ENCODE measurements around the gene IGSF23.

Gene IGSF23

GRCh38 chr19:44613295-44614178, at the start of gene IGSF23:
IGSF23 (plus strand) TSS chr19:44613563; CDS start chr19:44613646, 83 bp downstream.
- Histone ChIP-seq H3K27ac (ENCODE audit: low read length) (no peak within 1 kb of the TSS), H2AFZ (ENCODE audit: low read length) (no peak within 1 kb of the TSS), H3K9me3 (replicated peaks; ENCODE audit: insufficient read depth, low read length) (no peaks in the 10 kb centered on the region), H3F3A (ENCODE audit: insufficient read depth, low read length) (no peaks in the 10 kb centered on the region), H3K9me2 (replicated peaks; ENCODE audit: insufficient read depth, low read length) (no peaks in the 10 kb centered on the region), H3K9ac (ENCODE audit: low read length) (no peak within 1 kb of the TSS), H3K4me2 (ENCODE audit: low read depth, low read length) (no peak within 1 kb of the TSS), H3K4me1 (ENCODE audit: low read length) (no peaks in the 10 kb centered on the region), H3K79me2 (ENCODE audit: low read length) (no peaks in the 10 kb centered on the region), H3K36me3 (replicated peaks; ENCODE audit: insufficient read depth, low read length) (no peaks in the 10 kb centered on the region), H4K20me1 (ENCODE audit: insufficient read depth, low read length) (no peaks in the 10 kb centered on the region), H3K27me3 (replicated peaks; ENCODE audit: insufficient read depth, low read length) (peaks cover 12% of the 10 kb centered on the region), H3K4me3 (ENCODE audit: low read length) (no peak within 1 kb of the TSS)
- DNase-seq = no peak
- TF ChIP-seq CTCF (IDR thresholded peaks at IDR 0.05; ENCODE audit: low read length) = no peak
- TF ChIP-seq EZH2phosphoT487 (IDR thresholded peaks at IDR 0.05; ENCODE audit: low read length) = no peak
- TF ChIP-seq EZH2 (optimal IDR thresholded peaks at IDR 0.05; ENCODE audit: low read depth, low read length) = no peak

- H3K9me3 ChIP-seq (replicated peaks; ENCODE audit: insufficient read depth, low read length) = no peaks in the 10 kb centered on the region
- no peaks in the 10 kb centered on the region for H4K20me1 ChIP-seq (ENCODE audit: insufficient read depth, low read length)
- no peak for DNase-seq
- H3K9me2 ChIP-seq (replicated peaks; ENCODE audit: insufficient read depth, low read length) = no peaks in the 10 kb centered on the region
- H3K4me3 ChIP-seq (ENCODE audit: low read length) = no peak overlapping the region
- no peaks in the 10 kb centered on the region for H3F3A ChIP-seq (ENCODE audit: insufficient read depth, low read length)
- H3K79me2 ChIP-seq (ENCODE audit: low read length) = no peaks in the 10 kb centered on the region
- no peak overlapping the region for H3K4me2 ChIP-seq (ENCODE audit: low read depth, low read length)
- TF ChIP-seq EZH2 (optimal IDR thresholded peaks at IDR 0.05; ENCODE audit: low read depth, low read length) = no peak
- H2AFZ ChIP-seq (ENCODE audit: low read length) = no peak overlapping the region
- H3K9ac ChIP-seq (ENCODE audit: low read length) = no peak overlapping the region
- no peak overlapping the region for H3K27ac ChIP-seq (ENCODE audit: low read length)
- H3K4me1 ChIP-seq (ENCODE audit: low read length) = no peaks in the 10 kb centered on the region
- peaks cover 7% of the 10 kb centered on the region for H3K27me3 ChIP-seq (replicated peaks; ENCODE audit: insufficient read depth, low read length)
- H3K36me3 ChIP-seq (replicated peaks; ENCODE audit: insufficient read depth, low read length) = no peaks in the 10 kb centered on the region
Measured at GRCh38 chr19:44566984-44567383, 46.4 kb upstream of the IGSF23 start.

- no peaks in the 10 kb centered on the region for H3K36me3 ChIP-seq (replicated peaks; ENCODE audit: insufficient read depth, low read length)
- H3K27ac ChIP-seq (ENCODE audit: low read length) = no peak overlapping the region
- H4K20me1 ChIP-seq (ENCODE audit: insufficient read depth, low read length) = no peaks in the 10 kb centered on the region
- H3F3A ChIP-seq (ENCODE audit: insufficient read depth, low read length) = no peaks in the 10 kb centered on the region
- no peaks in the 10 kb centered on the region for H3K9me3 ChIP-seq (replicated peaks; ENCODE audit: insufficient read depth, low read length)
- no peaks in the 10 kb centered on the region for H3K79me2 ChIP-seq (ENCODE audit: low read length)
- H3K9me2 ChIP-seq (replicated peaks; ENCODE audit: insufficient read depth, low read length) = no peaks in the 10 kb centered on the region
- no peaks in the 10 kb centered on the region for H3K4me1 ChIP-seq (ENCODE audit: low read length)
- H3K9ac ChIP-seq (ENCODE audit: low read length) = no peak overlapping the region
- TF ChIP-seq CTCF (IDR thresholded peaks at IDR 0.05; ENCODE audit: low read length) (no peak), EZH2phosphoT487 (IDR thresholded peaks at IDR 0.05; ENCODE audit: low read length) (no peak), EZH2 (optimal IDR thresholded peaks at IDR 0.05; ENCODE audit: low read depth, low read length) (no peak)
- DNase-seq = no peak
- no peak overlapping the region for H2AFZ ChIP-seq (ENCODE audit: low read length)
- H3K4me2 ChIP-seq (ENCODE audit: low read depth, low read length) = no peak overlapping the region
- H3K4me3 ChIP-seq (ENCODE audit: low read length) = no peak overlapping the region
- H3K27me3 ChIP-seq (replicated peaks; ENCODE audit: insufficient read depth, low read length) = peaks cover 4% of the 10 kb centered on the region; the same call in 1 of the 2 replicates
Measured at GRCh38 chr19:44567745-44568144, 45.6 kb upstream of the IGSF23 start.

- TF ChIP-seq CTCF (IDR thresholded peaks at IDR 0.05; ENCODE audit: low read length) = no peak
- TF ChIP-seq EZH2phosphoT487 (IDR thresholded peaks at IDR 0.05; ENCODE audit: low read length) = no peak
- no peak for TF ChIP-seq EZH2 (optimal IDR thresholded peaks at IDR 0.05; ENCODE audit: low read depth, low read length)
- no peaks in the 10 kb centered on the region for H3K9me3 ChIP-seq (replicated peaks; ENCODE audit: insufficient read depth, low read length)
- peak overlapping the region; percentile 44; the same call in 1 of the 2 replicates for H3K4me2 ChIP-seq (ENCODE audit: low read depth, low read length)
- H3K9ac ChIP-seq (ENCODE audit: low read length) = no peak overlapping the region
- H4K20me1 ChIP-seq (ENCODE audit: insufficient read depth, low read length) = no peaks in the 10 kb centered on the region
- DNase-seq = no peak
- no peaks in the 10 kb centered on the region for H3K79me2 ChIP-seq (ENCODE audit: low read length)
- H3F3A ChIP-seq (ENCODE audit: insufficient read depth, low read length) = no peaks in the 10 kb centered on the region
- H3K4me1 ChIP-seq (ENCODE audit: low read length) = no peaks in the 10 kb centered on the region
- no peak overlapping the region for H3K27ac ChIP-seq (ENCODE audit: low read length)
- H3K27me3 ChIP-seq (replicated peaks; ENCODE audit: insufficient read depth, low read length) = no peaks in the 10 kb centered on the region
- H2AFZ ChIP-seq (ENCODE audit: low read length) = peak overlapping the region; percentile 14; the same call in 1 of the 2 replicates
- H3K4me3 ChIP-seq (ENCODE audit: low read length) = no peak overlapping the region
- H3K9me2 ChIP-seq (replicated peaks; ENCODE audit: insufficient read depth, low read length) = no peaks in the 10 kb centered on the region
- no peaks in the 10 kb centered on the region for H3K36me3 ChIP-seq (replicated peaks; ENCODE audit: insufficient read depth, low read length)
Measured at GRCh38 chr19:44570603-44570983, 42.8 kb upstream of the IGSF23 start.
